ENCODE measurements around the gene SARDH.

GRCh38 chr9:133758228-133758627 is 20.1 kb upstream of the SARDH start:
- TF ChIP-seq CTCF (IDR thresholded peaks at IDR 0.05; ENCODE audit: low read length) = no peak
- TF ChIP-seq EZH2phosphoT487 (IDR thresholded peaks at IDR 0.05; ENCODE audit: low read length) = no peak
